Keratinocyte (primary cell): ENCODE results near the gene TDP2.

Experiments used
- CTCF ChIP-seq, 3 experiments: IDR thresholded peaks in 1 of 3; conservative IDR thresholded peaks in 1 of 3; optimal IDR thresholded peaks in 1 of 3; 2 replicates in 2 of 3; 3 replicates in 1 of 3; pipeline versions ENCODE3 to v1.5.1; 2011; ENCODE audit warnings: low read length in 3 of 3, mild to moderate bottlenecking in 3 of 3, moderate library complexity in 2 of 3, control low read depth in 1 of 3, inconsistent platforms in 1 of 3; ENCODE audit not compliant: insufficient read depth in 2 of 3; ENCODE audit errors: extremely low read depth in 1 of 3
- EZH2 ChIP-seq: IDR thresholded peaks from one replicate; pipeline ENCODE4 v1.6.1; 2012; ENCODE audit warnings: inconsistent platforms, mild to moderate bottlenecking, low read length, moderate library complexity

- peak in 1 of 3 experiments; percentile 30 for TF ChIP-seq CTCF (optimal IDR thresholded peaks at IDR 0.05 in 1 of 3, IDR thresholded peaks at IDR 0.05 in 1 of 3, conservative IDR thresholded peaks at IDR 0.05 in 1 of 3; ENCODE audit: extremely low read depth in 1 of 3, insufficient read depth in 2 of 3, low read length in 3 of 3)
- no peak for TF ChIP-seq EZH2
These were observed 65.8 kb downstream of the TDP2 start for GRCh38 chr6:24600903-24601302.
